Fibroblast of skin of left quadriceps (primary cell): ENCODE data around the gene ARHGEF28.
A peak's percentile ranks its signal among the peaks of the same experiment; 100 is the strongest.

Experiments used
- DNase-seq, 2 experiments: peaks; one replicate each; pipeline ENCODE4 v3.0.0-alpha.2; 2013; ENCODE audit warnings: low read depth in 2 of 2

The ARHGEF28 gene

DNA sequence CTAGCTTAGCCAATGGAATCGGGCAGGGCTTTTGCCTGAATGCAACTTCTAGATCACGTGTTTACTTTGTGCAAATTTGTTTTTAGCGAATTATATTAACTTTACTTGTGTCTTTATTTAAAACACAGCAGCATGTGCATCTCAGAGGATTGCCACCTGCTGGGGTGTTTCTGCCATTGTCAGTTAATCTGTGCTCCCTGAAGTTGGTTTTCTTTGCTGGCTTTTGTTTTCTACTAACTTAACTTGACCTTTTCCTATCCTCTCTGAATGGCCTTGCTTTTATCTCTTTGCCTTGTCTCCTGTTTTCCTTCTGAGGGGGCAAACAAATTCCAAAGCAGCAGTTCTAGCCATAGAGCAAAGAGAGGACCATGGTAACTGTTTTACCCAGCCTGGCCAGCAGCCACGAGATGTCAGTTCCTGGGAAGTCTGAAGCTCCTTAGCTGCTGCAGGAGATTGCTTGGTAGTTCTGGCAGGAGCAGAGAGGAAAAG lies 67.6 kb downstream of the ARHGEF28 start:
- DNase-seq: no peak

DNA sequence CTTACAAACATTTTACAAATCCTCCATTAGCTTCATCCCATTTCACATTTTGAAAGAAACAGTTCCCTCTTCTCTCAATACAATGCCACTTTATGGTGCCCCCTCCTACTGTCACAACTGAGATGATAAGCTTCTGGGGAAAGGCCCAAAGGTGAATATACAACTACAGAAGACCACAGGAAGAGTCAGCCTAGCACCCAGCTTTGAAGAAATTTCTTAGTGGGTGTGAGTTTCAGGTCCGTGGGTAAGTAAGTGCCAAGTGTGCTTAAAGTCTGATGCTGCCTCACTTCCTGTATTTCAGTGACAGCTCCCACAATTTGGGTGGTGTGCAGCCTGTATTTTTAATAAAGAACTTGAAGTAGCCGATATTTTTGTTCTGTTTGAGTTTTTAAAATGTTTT lies 68.1 kb downstream of the ARHGEF28 start:
- DNase-seq: no peak

DNA sequence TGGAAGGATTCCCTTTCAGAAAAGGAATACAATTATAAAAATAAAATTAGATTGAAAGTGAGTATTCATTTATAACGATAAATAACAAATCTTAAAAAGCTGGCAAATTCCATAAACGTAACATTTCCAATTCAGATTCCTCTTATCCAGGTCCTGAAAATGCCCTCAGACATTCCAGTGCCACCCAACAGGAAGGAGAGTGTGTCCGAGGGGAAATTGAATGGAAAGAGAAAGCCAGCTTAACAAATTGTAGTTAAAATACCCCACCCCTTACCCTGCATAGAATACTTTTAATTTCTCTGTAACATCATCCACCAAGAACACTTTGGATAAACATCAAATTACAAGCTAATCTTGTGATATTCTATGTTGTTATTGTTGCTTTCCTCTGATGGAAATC lies 72.0 kb downstream of the ARHGEF28 start:
- DNase-seq: no peak

GRCh38 chr5:73701566-73701965 lies 75.6 kb downstream of the ARHGEF28 start:
- no peak for DNase-seq

DNA sequence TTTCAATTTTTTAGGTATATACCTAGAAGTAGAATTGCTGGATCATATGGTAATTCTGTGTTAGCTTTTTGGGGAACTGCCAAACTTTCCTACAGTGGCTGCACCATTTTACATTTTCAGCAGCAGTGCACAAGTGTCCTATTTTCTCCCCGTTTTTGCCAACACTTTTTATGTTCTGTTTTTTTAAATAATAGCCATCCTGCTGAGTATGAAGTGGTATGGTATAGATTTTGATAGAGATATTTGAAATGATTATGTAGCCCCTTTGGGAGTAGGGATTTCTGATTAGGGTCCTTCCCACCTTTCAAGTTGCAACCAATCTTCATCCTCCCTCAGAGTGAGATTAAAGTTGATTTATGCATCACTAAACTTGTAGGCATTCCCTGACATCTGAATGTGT lies 76.5 kb downstream of the ARHGEF28 start:
- DNase-seq: no peak

DNA sequence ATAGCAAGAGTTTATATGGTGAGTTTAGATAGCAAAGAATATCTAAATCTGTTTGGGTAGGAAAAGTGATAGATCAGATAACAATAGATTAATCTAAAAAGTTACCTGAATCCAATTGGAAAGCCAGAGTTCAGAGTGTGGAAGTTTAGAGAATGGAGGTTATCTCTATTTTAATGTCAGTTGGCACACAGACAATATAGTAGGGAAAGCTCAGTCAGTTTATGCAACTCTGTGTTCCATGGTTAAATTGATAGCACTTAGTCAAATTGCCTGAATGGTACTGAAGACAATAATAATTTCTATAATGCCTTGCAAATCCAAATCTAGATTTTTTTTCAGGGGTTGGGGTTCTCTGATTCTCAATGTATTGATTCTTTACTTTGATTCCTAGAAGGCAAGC lies 77.0 kb downstream of the ARHGEF28 start:
- DNase-seq: no peak

GRCh38 chr5:73705364-73705763 lies 79.4 kb downstream of the ARHGEF28 start:
- no peak for DNase-seq

DNA sequence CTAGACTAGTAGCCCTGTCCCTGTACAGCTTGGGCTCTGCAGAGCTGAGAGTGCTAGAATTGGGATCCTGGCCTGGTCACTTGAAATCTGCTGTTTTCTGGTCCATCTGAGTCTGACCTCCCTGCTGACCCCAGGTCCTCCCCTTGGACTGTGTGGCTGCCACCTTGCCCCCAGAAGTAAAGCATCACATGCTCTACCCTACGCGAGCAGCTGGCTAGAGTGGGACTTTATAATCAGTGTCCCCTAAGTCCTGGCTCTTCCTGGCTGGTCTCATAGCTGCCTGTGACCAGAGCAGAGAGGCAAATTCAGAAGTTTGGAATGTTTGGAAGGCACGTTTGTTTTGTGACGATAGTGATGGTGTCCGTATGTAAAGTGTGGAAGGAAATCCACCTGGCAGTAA lies 81.0 kb downstream of the ARHGEF28 start:
- no peak for DNase-seq

- DNase-seq: no peak
These were observed 83.6 kb downstream of the ARHGEF28 start for GRCh38 chr5:73709536-73710129.

- DNase-seq: no peak
These were observed 90.3 kb downstream of the ARHGEF28 start for GRCh38 chr5:73716284-73716808.

DNA sequence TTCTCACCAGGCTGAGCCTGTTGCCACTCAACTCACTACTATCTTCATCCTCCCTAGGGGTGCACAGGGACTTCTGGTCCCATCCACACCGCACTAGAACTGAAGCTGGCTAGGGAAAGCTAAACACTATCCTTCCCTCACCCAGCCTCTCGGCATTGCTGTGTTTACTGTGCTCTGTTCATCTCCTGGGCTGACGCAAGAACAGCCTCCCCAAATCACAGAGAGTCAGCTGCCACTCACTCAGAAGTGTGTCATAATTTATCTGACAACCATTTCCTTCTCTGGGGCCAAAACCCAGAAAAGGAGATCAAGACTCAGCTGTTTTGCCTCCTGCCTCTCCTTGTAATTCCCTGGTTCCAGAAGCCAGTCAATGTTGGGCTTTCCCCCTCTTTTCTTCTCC lies 92.8 kb downstream of the ARHGEF28 start:
- DNase-seq: no peak

DNA sequence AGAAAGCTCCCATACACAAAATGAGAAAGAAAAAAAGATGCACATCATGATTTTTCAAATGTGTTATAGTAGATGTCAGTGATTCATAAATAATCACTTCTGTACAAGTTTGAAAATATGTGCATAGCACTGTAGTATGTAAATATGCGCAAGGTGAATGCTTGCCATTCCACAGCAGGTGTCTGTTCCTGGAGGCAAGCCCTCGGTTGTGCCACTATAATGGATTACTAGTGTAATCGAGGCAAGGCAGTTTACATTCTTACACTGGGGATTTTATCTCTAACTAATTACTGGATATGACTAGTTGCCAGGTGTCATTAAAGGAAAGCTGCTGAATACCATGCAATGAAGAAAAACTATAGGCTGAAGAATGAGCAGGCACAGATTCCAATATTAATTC lies 93.6 kb downstream of the ARHGEF28 start:
- no peak for DNase-seq

DNA sequence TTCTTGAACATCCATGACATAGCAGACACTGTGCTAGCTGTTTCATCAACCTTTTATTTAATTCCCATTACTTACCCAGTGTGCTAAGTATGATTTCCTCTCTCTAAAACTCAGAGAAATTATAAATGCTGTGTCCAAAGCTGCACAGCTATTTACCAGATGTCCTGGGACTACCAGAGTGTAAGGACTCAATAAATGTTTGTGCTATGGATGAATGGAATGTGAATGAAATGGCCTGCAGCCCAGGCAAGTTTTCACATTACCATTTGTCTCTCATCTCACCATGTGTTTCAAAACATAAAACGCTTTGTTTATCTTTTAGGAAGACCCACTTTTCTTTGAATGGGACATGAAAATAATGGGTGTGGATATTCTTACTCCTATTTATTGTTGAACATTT lies 96.2 kb downstream of the ARHGEF28 start:
- DNase-seq: peak in 1 of 2 experiments; percentile 3

- DNase-seq: no peak
These were observed 100.1 kb downstream of the ARHGEF28 start for GRCh38 chr5:73726071-73726470.

GRCh38 chr5:73726606-73727231 lies 100.7 kb downstream of the ARHGEF28 start:
- DNase-seq: no peak

DNA sequence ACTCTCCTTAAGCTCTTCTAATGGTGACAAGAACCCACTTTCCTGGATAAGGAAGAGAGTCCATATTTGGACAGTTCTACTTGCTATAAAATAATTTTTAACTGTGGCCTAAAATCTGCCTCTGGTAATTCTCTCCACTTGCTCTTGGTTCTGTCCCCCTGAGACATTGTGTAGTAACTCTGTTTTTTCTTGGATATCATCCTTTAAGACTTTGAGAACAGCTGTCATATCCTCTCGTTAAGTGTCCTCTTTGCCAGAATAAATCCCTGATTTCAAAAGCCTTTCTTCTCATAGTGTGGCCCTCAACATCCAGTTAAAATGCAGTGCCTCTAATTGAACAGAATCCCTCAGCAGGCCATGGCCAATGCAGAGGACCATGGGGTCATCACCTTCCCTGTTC lies 101.5 kb downstream of the ARHGEF28 start:
- DNase-seq: no peak

DNA sequence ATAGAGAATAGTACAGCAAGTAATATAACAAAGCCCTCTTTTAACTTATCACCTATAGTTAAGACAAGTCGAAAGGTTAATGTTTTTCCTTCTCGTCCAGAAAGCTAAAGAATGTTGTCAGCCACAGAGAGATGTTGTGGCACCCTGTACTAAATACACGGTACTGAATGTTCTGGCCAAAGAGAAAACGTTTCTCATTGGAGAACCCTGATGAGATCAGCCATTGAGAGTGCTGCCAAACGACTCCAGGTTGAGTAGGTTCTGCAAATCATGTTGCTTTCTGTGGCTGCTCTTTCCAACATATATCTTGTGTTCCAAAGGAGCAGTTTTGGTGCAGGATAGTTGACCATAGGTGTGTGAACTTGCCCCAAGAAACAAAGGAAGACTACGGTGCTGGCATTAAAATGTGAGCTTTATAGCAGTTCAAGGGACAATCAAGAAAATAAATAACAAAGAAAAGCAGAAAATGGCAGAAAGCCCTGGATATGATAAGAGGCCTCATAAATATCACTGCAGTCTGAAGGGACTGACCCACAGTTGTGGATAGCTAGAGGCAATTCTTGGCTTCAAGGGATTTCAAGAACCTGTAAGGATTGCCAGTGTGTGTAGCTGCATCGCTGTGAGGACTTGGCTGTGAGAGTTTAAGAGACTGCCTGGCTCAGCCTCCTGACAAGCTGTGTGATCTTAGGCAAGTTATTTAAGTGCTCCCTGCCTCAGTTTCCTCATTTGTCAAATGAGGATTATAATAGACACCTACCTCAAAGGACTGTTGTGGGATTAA lies 102.7 kb downstream of the ARHGEF28 start:
- no peak for DNase-seq

GRCh38 chr5:73729329-73729728 lies 103.3 kb downstream of the ARHGEF28 start:
- no peak for DNase-seq

GRCh38 chr5:73732045-73732444 lies 106.0 kb downstream of the ARHGEF28 start:
- DNase-seq: no peak

DNA sequence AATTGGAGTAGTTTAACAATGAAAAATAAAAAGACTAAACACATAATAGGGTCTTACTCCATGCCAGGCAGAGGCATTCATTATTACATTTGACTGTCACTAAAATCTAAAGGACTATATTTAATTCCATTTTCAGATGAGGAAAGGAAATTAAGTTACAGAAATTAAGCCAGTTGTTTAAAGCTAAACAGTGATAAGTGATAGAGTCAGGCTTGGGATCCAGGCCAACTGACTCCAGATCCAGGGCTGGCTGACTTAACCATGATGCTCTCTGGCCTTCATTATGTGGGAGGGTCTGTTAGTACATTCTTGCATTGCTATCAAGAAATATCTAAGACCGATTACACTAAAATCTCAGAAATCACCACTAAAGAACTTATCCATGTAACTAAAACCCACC lies 107.2 kb downstream of the ARHGEF28 start:
- DNase-seq: no peak

GRCh38 chr5:73735032-73735734 lies 109.2 kb downstream of the ARHGEF28 start:
- no peak for DNase-seq

DNA sequence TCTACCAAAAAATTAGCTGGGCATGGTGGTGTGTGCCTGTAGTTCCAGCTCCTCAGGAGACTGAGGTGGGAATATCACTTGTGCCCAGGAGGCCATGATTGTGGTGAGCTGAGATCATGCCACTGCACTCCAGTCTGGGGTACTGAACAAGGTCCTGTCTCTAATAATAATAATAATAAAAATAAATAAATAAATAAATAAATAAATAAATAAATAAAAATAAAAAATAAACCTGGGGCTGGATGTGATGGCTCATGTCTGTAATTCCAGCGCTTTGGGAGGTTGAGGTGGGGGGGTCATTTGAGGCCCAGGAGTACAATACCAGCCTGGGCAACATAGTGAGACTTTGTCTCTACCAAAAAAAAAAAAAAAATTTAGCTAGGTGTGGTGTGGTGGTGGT lies 113.7 kb downstream of the ARHGEF28 start:
- no peak for DNase-seq
